NCI-H1105 treated with DMSO at 0.1 percent for 48 hours (cell line): Measurements from ENCODE around the gene PCGF5.
"Not testable (repeated sequence)": the region's sequence is repeated elsewhere in the genome, so short reads cannot be mapped to it uniquely, and the experiment has no call there.

ENCODE experiments used
- DNase-seq: peaks from one replicate; lab custom pipeline; 2025; lab: John Stamatoyannopoulos, UW

The PCGF5 gene

DNA sequence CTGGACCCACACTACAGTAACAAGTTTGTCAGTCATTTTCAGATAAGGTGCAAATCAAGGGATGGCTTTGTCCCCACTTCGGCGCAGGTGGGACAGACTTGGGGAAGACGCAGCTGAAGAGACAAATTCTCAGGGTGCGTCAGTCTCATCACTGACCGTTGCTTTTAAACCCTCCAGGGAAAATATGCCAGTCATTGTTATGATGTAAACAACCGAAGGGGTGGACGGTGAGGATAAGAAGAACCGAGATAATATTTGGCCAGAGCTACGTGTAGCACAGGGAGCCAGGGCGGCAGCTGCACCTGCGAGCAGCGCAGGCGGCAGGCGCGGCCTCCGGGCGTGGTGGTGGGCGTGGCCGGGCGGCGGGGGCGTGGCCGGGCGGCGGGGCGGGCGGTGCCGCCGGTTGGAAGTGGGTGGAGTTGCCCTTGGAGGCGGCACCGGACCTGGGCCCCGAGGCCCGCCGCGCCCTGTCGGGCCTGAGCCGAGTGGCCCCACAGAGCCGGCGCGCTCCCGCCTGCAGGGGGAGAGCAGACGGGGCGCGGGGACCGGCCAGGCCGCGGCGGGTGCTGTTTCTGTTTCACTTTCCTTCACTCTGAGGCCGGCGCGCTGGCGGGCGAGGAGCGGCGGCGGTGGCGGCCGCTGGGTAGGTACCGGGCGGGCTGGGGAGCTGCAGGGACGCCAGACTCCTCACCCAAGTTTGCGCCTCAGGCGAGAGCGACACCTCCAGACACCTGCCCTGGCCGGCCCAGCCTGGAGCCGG, at the start of gene PCGF5:
PCGF5 (plus strand) TSS at position 470 of the 760 bp plus-strand sequence. CDS start 2,209 bp downstream, outside the sequence.
- peak; percentile 73 for DNase-seq

DNA sequence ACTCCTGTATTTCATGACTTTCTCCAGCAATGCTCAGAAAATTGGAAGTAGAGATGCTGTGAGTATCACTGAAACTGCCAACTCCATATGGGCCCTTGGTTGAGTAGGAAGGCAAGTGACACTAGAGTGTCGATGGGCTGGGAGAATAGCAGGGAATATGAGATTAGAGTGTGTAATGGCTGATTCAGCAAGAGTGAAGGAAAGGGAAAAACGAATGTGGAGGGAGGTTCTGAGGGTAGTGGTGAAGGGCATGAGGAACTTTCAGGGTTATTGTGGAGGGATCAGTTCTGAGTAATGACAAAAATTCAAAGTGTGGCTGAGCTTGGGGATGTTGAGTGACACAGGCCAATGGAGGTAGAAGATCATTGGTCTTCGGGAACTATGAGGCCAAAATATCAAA, 49.0 kb upstream of the PCGF5 start:
- no peak for DNase-seq

DNA sequence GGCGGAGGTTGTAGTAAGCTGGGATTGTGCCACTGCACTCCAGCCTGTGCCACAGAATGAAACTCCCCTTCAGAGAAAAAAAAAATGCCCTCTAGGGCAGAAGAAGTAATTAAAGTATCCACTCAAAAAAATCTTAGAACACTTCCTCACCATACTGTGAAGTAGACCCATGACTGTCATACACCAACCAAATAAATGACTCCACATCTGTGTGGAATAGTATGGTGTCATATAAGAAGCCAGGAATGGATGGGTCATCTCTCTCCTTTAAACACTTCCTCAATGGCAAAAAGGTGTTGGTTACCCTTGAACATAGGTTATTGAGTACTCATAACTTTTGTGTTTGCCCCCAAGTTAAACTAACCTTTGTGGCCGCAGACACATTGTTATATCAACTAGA, 48.1 kb upstream of the PCGF5 start:
- no peak for DNase-seq

DNA sequence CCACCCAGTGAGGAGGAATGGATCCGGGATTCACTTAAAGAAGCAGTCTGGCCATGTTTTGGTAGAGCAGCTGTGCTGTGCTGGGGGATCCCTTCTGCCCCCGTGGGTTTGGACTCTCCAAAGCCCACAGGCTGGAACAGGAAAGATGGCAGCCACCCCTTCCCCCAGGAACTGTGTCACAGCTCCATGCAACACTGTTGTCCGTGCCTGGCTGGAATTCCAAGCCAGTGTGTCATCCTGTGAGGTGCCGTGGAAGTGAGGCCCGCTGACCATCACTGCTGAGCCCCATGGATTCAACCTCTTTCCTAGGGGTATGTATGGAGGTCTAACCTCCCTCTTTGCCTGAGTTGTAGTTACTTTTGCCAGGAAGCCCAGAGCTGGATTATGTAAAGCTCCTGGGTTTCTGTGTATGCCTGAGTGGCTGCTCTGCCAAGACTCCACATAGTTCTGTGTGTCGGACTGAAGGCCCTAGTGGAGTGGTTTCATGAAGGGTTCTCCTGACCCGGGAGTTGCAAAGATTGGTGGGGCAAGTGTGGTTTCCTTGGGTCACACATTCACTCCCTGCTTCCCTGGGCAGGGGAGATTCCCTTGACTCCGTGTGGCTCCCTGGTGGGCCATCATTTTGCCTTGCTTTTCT, 35.1 kb upstream of the PCGF5 start:
- no peak for DNase-seq

DNA sequence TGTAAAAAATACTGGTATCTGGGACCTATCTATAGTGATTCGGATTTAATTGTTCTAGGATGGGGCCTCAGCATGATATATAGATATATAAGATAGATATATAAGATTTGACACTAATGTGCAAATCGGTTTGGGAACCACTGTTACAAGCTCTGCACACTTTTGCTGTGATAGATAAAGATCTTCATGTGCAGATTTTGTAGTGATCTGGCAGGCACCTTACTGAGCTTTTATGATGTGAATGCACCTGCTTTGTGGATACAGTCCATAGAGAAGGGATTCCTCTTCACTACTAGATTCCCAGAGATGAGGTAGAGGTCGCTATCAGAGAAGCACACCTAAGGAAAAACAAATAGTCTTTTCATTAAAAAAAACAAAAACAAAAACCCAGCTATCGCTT, 33.3 kb upstream of the PCGF5 start:
- DNase-seq: no peak

DNA sequence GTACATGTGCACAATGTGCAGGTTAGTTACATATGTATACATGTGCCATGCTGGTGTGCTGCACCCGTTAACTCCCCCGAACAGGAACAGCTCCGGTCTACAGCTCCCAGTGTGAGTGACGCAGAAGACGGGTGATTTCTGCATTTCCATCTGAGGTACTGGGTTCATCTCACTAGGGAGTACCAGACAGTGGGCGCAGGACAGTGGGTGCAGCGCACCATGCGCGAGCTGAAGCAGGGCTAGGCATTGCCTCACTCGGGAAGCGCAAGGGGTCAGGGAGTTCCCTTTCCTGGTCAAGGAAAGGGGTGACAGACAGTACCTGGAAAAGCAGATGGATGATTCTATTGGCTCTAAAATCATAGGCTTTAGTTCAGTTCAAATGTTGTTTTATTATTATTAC, 32.5 kb upstream of the PCGF5 start:
- not testable (repeated sequence) for DNase-seq

DNA sequence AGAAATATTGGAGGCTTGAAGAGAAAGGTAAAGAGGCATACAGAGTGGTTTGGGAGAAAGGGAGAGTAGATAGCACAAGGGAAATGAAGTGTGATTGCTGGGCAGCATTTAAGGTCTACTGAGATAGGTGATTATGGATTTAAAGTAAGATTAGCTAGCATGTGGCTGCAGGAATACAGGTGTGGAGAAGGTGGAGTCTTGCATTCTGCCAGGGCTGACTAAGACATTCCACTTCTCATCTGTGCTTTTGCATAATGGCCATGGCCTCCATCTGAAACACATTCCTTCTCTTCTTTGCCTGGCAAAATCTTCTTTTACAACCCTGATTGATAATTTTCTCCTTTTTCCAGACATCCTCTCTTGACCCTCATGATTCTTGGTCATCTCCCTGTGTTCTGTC, 31.6 kb upstream of the PCGF5 start:
- DNase-seq: no peak

DNA sequence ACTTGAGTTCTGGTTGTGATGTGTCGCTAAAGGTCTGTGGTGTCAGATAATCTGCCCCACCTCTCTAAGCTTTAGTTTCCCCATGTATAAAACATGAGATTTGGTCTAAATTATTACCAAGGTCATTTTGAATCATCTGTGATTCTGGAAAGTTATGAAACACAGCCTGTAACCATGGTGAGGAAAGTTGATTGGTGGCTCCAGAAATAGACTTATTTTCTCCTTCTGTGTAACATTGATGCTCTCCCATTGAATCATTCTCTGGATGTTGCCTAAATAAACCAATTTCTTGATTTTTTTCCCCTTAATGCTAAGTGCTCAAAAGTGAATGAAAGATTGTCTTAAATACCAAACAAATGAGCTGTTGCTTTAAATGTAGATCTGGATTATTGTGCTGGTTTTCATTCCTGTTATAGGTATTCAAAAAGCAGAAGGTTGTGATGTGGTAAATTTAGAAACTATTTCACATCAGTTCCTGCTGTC, 30.0 kb upstream of the PCGF5 start:
- DNase-seq: no peak

DNA sequence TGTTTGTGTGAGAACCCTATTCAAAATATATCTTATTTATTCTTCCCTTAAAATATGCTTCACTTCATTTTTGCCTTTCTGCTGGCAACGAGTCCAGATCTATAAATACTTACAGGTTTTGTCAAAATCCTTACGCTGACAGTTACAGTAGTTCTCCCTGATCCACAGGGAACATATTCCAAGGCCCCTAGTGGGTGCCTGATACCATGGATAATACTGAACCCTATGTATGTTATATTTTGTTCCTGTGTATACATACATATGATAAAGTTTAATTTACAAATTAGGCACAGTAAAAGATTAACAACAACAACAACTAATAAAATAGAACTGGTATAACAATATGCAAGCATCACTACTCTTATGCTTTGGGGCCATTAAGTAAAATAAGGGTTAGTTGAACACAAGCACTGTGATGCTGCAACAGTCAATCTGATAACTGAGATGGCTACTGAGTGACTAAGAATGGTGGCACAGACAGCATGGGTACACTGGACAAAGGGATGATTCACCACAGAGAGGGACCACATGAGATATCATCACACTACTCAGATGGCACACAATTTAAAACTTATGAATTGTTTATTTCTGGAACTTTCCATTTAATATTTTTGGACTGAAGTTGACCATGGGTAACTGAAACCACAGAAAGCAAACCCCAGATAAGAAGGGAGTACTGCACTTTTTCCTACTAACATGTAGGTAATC, 29.4 kb upstream of the PCGF5 start:
- DNase-seq: no peak

DNA sequence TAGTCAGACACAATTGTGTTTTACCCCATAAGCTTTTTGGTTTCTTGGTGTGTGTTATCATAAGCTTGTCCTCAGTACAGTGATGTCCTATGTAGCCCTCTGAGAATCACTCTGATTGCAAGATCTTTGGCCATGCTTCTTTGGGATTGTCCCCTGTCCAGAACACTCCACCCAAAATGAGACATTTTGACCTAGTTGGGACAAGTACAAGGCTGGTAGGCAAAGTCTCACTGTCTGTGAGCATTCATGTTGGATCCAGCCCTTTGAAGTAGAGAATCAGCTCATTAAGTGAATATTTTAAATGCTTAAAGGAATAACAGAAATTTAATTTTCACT, 28.9 kb upstream of the PCGF5 start:
- no peak for DNase-seq

DNA sequence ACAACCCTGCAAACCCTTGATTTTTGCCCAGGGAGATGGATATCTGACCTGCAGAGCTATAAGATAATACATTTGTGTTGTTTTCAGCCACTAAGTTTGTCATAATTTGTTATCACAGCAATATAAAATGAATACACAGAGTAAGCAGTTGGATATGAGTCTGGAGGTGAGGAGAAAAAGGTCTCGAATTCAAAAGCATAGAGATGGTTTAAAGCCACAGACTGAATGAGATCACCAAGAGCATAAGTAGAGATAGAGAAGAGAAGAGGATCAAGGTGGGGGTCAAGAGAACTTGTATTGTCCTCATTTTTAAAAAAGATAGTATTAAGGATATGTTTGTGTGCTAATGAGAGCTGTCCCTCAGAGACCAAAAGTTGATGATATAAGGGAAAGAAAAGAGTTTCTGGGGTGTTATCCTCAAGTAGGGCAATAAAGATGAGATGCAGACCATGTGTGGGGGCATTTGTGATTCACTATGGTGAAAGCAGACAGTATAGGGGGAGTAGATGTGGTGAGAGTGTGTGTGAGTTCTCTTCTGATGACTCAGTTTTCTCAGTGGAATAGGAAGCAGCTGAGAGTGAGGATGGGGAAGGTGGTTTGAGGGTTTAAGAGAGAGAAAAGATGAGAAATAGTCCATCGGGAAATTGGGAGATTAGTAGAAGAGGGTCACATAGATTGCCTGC, 25.8 kb upstream of the PCGF5 start:
- no peak for DNase-seq

DNA sequence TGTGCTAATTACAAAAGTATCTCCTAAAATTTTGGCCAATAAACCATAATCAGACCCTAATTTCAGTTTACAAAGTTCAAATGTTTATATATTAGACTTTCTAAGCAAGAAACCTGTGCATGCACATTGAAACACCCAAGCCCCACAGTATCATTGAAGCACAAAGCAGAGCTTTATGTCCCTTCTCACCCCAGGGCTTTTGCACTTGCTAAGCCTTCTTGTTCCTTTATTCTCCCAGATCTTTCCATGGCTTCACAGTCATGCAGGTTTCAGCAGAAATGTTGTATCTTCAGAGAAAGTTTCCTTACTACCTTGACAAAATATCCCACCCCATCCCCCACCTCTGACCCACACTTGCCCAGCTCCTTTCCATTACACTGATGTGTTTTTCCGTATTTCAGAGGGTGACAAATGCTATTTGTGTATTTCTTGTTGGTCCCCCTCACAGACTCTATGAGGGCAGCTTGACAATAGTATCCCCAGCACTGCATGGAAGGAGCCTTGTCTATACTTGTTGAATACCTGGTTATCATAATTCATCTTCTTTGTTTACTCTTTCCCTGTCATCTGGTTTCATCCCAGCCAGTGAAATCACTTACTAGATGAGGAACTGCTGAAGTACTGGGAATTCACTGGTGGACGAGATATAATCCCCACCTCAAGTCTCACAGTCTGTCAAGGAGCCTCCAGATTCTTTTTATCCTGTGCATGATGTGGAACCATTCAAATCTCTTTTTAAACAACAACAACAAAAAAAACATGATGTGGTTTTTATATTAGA, 24.0 kb upstream of the PCGF5 start:
- no peak for DNase-seq

DNA sequence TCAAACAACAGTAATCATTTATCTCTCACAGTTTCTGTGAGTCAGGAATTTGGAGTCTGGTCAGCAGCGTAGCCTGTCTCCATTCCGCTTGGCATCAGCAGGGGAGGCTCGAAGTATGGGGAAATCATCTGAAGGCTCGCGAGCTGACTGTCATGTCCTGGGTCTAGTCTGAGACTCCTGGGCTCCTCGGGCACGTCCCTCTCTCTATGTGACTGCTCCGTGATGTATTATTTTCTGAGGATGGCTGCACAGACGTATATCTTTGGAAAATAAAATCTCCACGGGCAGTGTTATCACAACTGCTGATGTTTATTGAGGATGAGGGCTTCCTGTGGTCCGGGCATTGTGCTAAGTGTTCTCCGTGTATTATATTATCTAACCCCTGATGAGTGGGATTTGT, 23.3 kb upstream of the PCGF5 start:
- no peak for DNase-seq

DNA sequence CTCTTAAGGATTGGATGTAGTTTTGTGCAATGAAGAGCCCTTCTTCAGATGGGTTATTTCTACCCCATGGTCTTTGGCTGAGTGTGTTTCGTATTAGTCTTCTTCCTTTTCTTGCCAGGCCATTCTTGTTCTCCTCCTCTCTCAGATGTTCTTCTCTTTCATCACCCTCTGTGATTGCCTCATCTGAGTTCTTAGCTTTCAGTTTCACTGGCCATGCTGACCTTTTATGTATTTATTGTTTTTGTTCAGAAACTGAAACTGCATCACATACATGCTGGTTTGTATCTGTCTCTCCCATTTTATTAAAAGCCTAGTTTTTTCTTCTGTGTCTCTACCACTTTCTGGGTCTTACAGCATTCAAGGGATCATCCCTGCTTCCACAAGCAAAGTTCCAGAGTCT, 21.7 kb upstream of the PCGF5 start:
- DNase-seq: no peak

DNA sequence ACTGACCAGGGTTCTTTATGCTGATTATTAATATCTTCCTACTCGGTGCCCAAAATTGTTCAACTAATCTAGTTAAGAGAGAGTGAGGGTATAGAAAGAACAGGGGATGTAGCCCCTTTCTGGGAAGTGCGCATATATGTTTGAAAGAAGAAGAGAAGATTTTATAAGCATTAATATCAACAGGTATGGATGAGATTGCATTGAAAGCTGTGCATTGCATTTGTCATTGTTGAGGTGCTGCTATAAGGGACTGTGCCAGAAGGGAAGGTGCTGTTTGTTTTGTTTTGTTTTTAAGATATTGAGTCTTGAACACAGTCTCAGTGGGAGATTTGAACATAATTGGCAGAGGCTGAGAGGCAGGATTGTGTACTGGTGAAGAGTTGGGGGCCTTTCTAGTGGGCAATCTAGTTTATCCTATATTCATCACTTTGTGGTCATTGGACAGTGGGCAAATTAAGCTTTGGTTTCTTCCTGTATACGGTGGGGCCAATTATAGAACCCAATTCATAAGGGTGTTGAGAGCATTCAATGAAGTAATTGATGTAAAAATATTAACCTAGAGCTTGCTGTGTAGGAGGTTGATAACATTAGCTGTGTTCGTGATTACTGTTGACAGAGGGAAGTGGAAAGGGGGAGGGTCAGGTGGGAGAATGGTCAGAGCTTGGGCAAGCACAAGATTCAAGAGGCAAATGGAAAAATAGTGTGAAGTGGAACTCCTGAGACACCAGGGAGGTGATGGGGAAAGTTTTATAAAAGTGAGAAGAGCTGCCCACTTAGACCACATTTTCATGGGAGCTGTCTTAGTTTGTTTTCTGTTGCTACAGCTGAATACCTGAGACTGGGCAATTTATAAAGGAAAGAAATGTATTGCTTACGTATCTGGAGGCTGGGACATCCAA, 19.9 kb upstream of the PCGF5 start:
- DNase-seq: no peak

DNA sequence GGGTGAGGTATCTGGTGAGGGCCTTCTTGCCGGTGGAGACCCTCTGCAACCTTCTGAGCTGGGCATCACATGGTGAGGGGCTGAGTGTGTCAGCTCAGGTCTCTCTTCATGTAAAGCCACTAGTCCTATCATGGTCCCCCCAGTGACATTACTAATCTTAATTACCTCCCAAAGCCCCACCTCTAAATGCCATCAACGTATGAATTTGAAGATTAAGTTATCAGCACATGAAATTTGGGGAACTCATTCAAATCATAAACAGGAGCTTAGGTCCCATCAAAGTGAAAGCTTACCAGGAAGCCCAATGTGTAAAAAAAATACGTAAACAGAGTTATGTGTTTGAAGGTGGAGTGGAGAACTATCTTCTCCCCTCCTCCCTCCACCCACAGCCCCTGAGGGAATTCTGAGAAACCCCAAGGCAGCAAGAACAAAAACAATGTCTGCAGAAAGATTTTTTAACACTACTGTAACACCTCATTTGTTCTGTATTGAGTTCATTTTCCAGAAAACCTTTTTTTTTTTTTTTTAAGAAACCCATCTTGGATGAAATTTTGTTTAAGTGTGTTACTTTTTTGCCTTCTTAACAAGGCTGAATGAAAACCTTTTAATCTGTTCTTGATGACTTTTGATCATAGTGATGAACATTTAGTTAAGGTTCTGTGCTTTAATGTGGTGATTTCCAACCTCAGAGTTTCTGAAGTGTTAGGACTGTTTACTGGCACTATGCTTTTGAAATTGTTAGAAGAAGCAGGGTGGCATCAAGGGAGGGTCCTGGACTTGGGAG, 19.1 kb upstream of the PCGF5 start:
- no peak for DNase-seq

DNA sequence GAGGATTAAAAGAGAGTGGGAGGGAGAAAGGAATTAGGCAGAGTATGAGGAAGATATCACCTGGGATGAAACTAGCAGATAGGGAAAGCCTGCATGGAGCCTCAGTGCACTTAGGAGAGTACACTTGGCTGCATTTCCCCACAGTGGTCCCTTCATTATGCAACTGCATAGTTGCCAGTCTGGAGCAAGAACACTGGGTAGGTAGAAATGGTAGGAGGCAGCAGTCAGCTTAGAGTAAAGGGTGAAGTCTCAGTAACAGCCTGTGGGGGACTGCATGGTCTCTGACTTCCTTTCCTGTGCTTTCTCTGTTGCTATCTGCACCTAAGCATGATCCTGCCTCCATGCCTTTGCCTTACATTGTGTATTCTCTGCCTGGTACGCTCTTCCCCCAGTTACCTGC, 14.0 kb upstream of the PCGF5 start:
- no peak for DNase-seq

DNA sequence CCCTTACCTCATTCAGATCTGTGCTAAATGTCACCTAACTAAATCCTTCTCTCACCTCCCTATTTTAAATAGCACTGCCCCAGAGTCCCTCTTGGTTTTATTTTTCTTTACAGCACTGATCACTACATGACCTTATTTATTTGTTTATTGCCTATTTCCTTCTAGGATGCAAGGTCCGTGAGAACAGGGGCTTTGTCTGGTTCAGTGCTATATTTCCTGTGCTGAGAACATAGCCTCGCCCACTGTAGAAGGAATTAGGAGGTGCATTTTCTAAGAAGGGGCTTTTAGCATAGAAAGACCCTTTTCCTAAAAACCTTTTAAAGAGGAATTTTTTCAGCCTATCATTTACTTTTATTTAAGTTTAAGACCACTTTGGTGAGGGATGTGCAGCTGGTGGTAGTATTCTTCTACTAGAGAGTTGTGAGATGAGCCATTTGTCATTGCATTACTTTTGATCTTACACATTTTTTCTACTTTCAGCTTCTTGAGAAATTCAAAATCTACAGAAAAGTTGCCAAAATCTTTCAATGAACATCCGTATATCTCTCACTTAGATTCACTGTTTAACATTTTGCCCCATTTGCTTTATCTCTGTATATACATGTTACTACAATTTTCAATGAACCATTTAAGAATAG, 13.5 kb upstream of the PCGF5 start:
- no peak for DNase-seq

DNA sequence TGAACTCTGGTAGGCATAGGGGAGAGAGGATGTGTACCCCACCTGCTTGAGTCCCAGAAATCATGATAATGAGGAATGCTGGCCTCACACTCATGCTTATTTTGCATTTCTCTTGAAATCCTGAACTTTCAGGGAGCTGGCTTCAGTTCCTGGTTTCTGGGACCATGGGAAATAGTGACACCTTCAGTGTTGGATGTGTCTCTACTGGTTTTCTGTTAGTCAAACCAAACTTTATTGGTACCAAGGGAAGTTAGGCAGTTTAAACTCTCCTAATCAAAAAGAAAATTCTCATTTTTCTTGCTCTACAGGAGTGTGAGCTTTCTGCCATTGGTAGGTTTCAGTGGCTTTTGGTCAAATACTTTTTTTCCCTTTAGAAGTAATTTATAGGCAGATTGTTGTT, 11.8 kb upstream of the PCGF5 start:
- no peak for DNase-seq
